HL-60 (cell line): Measurements from ENCODE around the gene MESD.

Experiments used
- DNase-seq, 2 experiments: peaks; one replicate each; pipeline ENCODE4 v3.0.0-alpha.2; 2010 to 2020; ENCODE audit warnings: low read depth in 1 of 2, low spot score in 1 of 2
- H3K27ac ChIP-seq: fragments of 250-450 bp; sonication (Bioruptor Pico); replicated peaks from 2 replicates; pipeline ENCODE4 v1.5.1; 2020; ENCODE audit warnings: mild to moderate bottlenecking, moderate library complexity
- H3K27me3 ChIP-seq: fragments of 250-450 bp; sonication (Bioruptor Pico); 2 replicates; pipeline ENCODE4 v1.5.1; 2021; ENCODE audit warnings: mild to moderate bottlenecking, moderate library complexity; ENCODE audit not compliant: insufficient read depth, poor library complexity, severe bottlenecking
- H3K4me3 ChIP-seq: replicated peaks from 2 replicates; pipeline ENCODE4 v1.5.1; 2011; ENCODE audit warnings: mild to moderate bottlenecking, control low read depth, low read length; ENCODE audit not compliant: insufficient read depth
- GABPA ChIP-seq: IDR thresholded peaks from 2 replicates; pipeline ENCODE4 v1.6.1; 2012; ENCODE audit warnings: low read depth
- POLR2AphosphoS5 ChIP-seq: IDR thresholded peaks from 2 replicates; pipeline ENCODE4 v1.6.1; 2012; ENCODE audit warnings: low read depth
- SPI1 ChIP-seq: IDR thresholded peaks from 2 replicates; pipeline ENCODE4 v1.6.1; 2012; ENCODE audit warnings: low read depth, mild to moderate bottlenecking, borderline replicate concordance
- TF ChIP-seq, protein P1 (sequence below): IDR thresholded peaks from one replicate; pipeline ENCODE4 v1.5.1; 2011; ENCODE audit warnings: low read length, control low read depth, inconsistent platforms; ENCODE audit not compliant: insufficient read depth
- TF ChIP-seq, protein P2 (sequence below): IDR thresholded peaks from 2 replicates; pipeline ENCODE4 v1.6.1; 2012; ENCODE audit warnings: low read depth; ENCODE audit not compliant: insufficient replicate concordance

MESD gene

DNA sequence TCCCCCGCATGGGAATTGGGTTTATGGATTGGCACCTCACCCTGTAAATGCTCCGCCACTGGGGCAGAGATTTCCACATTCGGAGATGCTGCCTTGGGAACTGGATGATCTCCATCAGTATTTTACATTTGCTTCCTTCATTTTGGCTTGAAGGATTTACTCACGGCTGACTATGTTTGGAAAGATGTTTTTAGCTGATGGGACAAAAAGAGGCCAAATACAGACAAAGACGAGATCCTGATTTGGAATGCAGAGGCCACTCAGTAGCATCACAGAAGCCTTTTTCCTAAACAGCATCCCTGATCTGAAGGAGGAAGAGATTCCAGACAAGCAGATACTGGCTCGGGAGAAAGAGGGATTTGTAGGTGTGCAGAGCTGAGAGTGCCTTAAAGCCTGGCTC is 76.9 kb downstream of the MESD start:
- Histone ChIP-seq H3K27ac (no peak overlapping the region), H3K4me3 (no peak overlapping the region), H3K27me3 (no peaks in the 10 kb centered on the region)
- no peak for DNase-seq
- TF ChIP-seq, protein P1, sequence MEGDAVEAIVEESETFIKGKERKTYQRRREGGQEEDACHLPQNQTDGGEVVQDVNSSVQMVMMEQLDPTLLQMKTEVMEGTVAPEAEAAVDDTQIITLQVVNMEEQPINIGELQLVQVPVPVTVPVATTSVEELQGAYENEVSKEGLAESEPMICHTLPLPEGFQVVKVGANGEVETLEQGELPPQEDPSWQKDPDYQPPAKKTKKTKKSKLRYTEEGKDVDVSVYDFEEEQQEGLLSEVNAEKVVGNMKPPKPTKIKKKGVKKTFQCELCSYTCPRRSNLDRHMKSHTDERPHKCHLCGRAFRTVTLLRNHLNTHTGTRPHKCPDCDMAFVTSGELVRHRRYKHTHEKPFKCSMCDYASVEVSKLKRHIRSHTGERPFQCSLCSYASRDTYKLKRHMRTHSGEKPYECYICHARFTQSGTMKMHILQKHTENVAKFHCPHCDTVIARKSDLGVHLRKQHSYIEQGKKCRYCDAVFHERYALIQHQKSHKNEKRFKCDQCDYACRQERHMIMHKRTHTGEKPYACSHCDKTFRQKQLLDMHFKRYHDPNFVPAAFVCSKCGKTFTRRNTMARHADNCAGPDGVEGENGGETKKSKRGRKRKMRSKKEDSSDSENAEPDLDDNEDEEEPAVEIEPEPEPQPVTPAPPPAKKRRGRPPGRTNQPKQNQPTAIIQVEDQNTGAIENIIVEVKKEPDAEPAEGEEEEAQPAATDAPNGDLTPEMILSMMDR = no peak
- TF ChIP-seq, protein P2, sequence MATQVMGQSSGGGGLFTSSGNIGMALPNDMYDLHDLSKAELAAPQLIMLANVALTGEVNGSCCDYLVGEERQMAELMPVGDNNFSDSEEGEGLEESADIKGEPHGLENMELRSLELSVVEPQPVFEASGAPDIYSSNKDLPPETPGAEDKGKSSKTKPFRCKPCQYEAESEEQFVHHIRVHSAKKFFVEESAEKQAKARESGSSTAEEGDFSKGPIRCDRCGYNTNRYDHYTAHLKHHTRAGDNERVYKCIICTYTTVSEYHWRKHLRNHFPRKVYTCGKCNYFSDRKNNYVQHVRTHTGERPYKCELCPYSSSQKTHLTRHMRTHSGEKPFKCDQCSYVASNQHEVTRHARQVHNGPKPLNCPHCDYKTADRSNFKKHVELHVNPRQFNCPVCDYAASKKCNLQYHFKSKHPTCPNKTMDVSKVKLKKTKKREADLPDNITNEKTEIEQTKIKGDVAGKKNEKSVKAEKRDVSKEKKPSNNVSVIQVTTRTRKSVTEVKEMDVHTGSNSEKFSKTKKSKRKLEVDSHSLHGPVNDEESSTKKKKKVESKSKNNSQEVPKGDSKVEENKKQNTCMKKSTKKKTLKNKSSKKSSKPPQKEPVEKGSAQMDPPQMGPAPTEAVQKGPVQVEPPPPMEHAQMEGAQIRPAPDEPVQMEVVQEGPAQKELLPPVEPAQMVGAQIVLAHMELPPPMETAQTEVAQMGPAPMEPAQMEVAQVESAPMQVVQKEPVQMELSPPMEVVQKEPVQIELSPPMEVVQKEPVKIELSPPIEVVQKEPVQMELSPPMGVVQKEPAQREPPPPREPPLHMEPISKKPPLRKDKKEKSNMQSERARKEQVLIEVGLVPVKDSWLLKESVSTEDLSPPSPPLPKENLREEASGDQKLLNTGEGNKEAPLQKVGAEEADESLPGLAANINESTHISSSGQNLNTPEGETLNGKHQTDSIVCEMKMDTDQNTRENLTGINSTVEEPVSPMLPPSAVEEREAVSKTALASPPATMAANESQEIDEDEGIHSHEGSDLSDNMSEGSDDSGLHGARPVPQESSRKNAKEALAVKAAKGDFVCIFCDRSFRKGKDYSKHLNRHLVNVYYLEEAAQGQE = no peak
- TF ChIP-seq POLR2AphosphoS5 = no peak
- no peak for TF ChIP-seq GABPA
- TF ChIP-seq SPI1 = no peak

DNA sequence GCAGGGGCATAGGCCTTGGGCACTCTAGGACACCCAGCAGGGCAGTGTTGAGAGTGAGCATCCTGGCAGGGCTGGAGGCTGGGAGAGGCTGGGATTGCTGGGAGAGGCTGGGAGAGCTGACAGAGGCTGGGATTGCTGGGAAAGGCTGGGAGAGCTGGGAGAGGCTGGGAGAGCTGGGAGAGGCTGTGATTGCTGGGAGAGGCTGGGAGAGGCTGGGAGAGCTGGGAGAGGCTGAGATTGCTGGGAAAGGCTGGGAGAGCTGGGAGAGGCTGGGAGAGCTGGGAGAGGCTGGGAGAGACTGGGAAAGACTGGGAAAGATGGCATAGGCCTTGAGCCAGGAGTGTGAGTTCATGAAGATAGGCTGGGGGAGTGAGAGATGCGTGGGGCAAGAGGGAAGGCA is 77.8 kb downstream of the MESD start:
- TF ChIP-seq, protein P1 = no peak
- no peaks in the 10 kb centered on the region for H3K27me3 ChIP-seq
- H3K4me3 ChIP-seq = no peak overlapping the region
- no peak for DNase-seq
- no peak overlapping the region for H3K27ac ChIP-seq

GRCh38 chr15:80906159-80906766 is 83.4 kb downstream of the MESD start:
- no peak overlapping the region for H3K27ac ChIP-seq
- H3K27me3 ChIP-seq = no peaks in the 10 kb centered on the region
- no peak overlapping the region for H3K4me3 ChIP-seq
- TF ChIP-seq, protein P2 = no peak
- TF ChIP-seq, protein P1 = no peak
- TF ChIP-seq SPI1 (no peak), POLR2AphosphoS5 (no peak), GABPA (no peak)
- DNase-seq = no peak

GRCh38 chr15:80904998-80905397 is 84.6 kb downstream of the MESD start:
- DNase-seq = no peak
- H3K4me3 ChIP-seq = no peak overlapping the region
- no peak overlapping the region for H3K27ac ChIP-seq
- H3K27me3 ChIP-seq = no peaks in the 10 kb centered on the region
- TF ChIP-seq POLR2AphosphoS5 = no peak
- no peak for TF ChIP-seq GABPA
- TF ChIP-seq SPI1 = no peak
- TF ChIP-seq, protein P1 = no peak
- TF ChIP-seq, protein P2 = no peak
